Endothelial cell of umbilical vein (primary cell): ENCODE measurements around the gene ABHD11.

Experiments
- FOS ChIP-seq: IDR thresholded peaks from 2 replicates; pipeline ENCODE4 v1.6.1; 2011; ENCODE audit warnings: mild to moderate bottlenecking, low read length, moderate library complexity, borderline replicate concordance; ENCODE audit not compliant: insufficient read depth
- JUN ChIP-seq: IDR thresholded peaks from 2 replicates; pipeline ENCODE4 v1.6.1; 2011; ENCODE audit warnings: borderline replicate concordance, low read depth; ENCODE audit not compliant: insufficient read length, insufficient read depth
- TF ChIP-seq, protein P1 (sequence below), 2 donors: IDR thresholded peaks; 1 replicate in 1 of 2; 2 replicates in 1 of 2; pipeline ENCODE4 v1.5.1; 2011; ENCODE audit warnings: low read length in 2 of 2, mild to moderate bottlenecking in 2 of 2, moderate library complexity in 2 of 2, control low read depth in 1 of 2, inconsistent platforms in 1 of 2, low read depth in 1 of 2; ENCODE audit not compliant: insufficient read depth in 1 of 2; ENCODE audit errors: extremely low read depth in 1 of 2

DNA sequence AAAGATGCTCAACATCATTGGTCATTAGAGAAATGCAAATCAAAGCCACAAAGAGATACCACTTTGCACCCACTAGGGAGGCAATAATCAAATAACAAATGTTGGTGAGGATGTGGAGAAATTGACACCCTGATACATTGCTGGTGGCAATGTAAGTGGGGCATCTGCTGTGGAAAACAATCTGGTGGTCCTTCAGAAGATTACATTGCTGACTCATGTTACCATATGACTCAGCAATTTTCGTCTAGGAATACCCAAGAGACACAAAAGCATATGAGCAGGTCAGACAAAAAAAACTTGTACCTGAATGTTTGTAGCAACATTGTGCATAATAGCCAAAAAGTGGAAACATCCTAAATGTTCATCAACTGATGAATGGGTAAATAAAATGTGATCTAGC lies 36.3 kb upstream of the ABHD11 start:
- TF ChIP-seq JUN (no peak), FOS (peak; percentile 33)
- TF ChIP-seq, protein P1, sequence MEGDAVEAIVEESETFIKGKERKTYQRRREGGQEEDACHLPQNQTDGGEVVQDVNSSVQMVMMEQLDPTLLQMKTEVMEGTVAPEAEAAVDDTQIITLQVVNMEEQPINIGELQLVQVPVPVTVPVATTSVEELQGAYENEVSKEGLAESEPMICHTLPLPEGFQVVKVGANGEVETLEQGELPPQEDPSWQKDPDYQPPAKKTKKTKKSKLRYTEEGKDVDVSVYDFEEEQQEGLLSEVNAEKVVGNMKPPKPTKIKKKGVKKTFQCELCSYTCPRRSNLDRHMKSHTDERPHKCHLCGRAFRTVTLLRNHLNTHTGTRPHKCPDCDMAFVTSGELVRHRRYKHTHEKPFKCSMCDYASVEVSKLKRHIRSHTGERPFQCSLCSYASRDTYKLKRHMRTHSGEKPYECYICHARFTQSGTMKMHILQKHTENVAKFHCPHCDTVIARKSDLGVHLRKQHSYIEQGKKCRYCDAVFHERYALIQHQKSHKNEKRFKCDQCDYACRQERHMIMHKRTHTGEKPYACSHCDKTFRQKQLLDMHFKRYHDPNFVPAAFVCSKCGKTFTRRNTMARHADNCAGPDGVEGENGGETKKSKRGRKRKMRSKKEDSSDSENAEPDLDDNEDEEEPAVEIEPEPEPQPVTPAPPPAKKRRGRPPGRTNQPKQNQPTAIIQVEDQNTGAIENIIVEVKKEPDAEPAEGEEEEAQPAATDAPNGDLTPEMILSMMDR (IDR thresholded peaks at IDR 0.05; ENCODE audit: extremely low read depth in 1 of 2, insufficient read depth in 1 of 2, low read depth in 1 of 2, low read length in 2 of 2): no peak
